Peyer's patch (tissue), 4 donors: ENCODE data around the gene ZNF697. TPM values are rescaled to one million over a fixed set of nuclear protein-coding genes. Genes with fewer than 3 reads are reported as not detected.
"Not testable (repeated sequence)": the region's sequence is repeated elsewhere in the genome, so short reads cannot be mapped to it uniquely, and the experiment has no call there.

Source experiments
- DNase-seq, 3 donors: peaks; one replicate each; pipeline ENCODE4 v3.0.0-alpha.2; 2017 to 2019
- H3K27ac ChIP-seq, 4 donors: fragments of 200-600 bp; sonication (generic); one replicate each; pipeline ENCODE4 v1.5.1; 2016 to 2019
- H3K27me3 ChIP-seq, 2 donors: fragments of 200-600 bp; sonication (generic); one replicate each; pipeline ENCODE4 v1.5.1; 2019
- H3K36me3 ChIP-seq, 3 donors: fragments of 200-600 bp; sonication (generic); one replicate each; pipeline ENCODE4 v1.5.1; 2016 to 2019
- H3K4me1 ChIP-seq, 4 donors: fragments of 200-600 bp; sonication (generic); one replicate each; pipeline ENCODE4 v1.5.1; 2016 to 2019
- H3K4me3 ChIP-seq, 4 donors: fragments of 200-600 bp; sonication (generic); 1 replicate in 3 of 4; 2 replicates in 1 of 4; pipeline ENCODE4 v1.5.1; 2016 to 2019; ENCODE audit warnings: mild to moderate bottlenecking in 1 of 4
- H3K9me3 ChIP-seq, 4 donors: fragments of 200-600 bp; sonication (generic); one replicate each; pipeline ENCODE4 v1.5.1; 2016 to 2019; ENCODE audit warnings: mild to moderate bottlenecking in 1 of 4
- POLR2A ChIP-seq, 2 donors: fragments of 450-650 bp; IDR thresholded peaks; one replicate each; pipeline ENCODE4 v1.5.1; 2017; ENCODE audit warnings: antibody characterized with exemption in 2 of 2, mild to moderate bottlenecking in 2 of 2, moderate library complexity in 2 of 2
- total RNA-seq, 4 donors: library from RNA; depleted of rRNA; stranded (reverse); fragments of >200 nt; gene quantifications; one replicate each; pipeline ENCODE4 v1.1.0, GENCODE V29; 2016
- TF ChIP-seq, protein P1 (sequence below), 6 experiments: fragments of 450-650 bp in 4 of 6; fragments of 200-600 bp in 2 of 6; sonication (generic) in 1 of 6; IDR thresholded peaks; one replicate each; pipeline ENCODE4 v1.5.1; 2017 to 2019; ENCODE audit warnings: antibody characterized with exemption in 6 of 6, mild to moderate bottlenecking in 3 of 6, moderate library complexity in 1 of 6

ZNF697 gene
- total RNA-seq, 4 donors from 2014 or later = 4.4 to 6.3 (median 5.0) TPM

GRCh38 chr1:119603695-119604094, 44.4 kb downstream of the ZNF697 start:
- DNase-seq = no peak
- TF ChIP-seq POLR2A (IDR thresholded peaks at IDR 0.05) = no peak
- TF ChIP-seq, protein P1, sequence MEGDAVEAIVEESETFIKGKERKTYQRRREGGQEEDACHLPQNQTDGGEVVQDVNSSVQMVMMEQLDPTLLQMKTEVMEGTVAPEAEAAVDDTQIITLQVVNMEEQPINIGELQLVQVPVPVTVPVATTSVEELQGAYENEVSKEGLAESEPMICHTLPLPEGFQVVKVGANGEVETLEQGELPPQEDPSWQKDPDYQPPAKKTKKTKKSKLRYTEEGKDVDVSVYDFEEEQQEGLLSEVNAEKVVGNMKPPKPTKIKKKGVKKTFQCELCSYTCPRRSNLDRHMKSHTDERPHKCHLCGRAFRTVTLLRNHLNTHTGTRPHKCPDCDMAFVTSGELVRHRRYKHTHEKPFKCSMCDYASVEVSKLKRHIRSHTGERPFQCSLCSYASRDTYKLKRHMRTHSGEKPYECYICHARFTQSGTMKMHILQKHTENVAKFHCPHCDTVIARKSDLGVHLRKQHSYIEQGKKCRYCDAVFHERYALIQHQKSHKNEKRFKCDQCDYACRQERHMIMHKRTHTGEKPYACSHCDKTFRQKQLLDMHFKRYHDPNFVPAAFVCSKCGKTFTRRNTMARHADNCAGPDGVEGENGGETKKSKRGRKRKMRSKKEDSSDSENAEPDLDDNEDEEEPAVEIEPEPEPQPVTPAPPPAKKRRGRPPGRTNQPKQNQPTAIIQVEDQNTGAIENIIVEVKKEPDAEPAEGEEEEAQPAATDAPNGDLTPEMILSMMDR (IDR thresholded peaks at IDR 0.05) = no peak
- Histone ChIP-seq H3K9me3 (no peaks in the 10 kb centered on the region), H3K4me1 (no peaks in the 10 kb centered on the region), H3K36me3 (no peaks in the 10 kb centered on the region), H3K27me3 (no peaks in the 10 kb centered on the region), H3K27ac (no peak overlapping the region), H3K4me3 (no peak overlapping the region)

DNA sequence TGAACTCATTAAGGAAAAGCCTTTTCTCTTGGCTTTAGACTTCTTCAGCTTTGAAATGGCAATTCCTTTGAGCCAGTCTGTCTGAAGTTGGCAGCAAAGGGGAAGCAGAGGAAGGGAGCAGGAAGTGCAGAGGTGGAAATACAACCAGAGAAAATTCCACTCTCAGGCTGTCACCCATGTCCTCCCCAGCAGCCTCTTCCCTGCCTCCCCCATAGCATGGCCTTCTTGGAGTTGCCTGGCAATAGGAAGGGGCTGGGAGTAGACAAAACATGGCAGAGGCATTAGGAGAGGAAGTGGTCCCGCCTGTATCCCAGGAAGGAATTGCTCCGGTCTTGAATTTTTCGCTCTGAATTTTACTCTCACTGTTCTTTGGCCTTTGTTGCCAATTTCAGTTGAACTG, 44.8 kb downstream of the ZNF697 start:
- not testable (repeated sequence) for H3K36me3 ChIP-seq, DNase-seq, H3K4me3 ChIP-seq, H3K27ac ChIP-seq, H3K27me3 ChIP-seq, H3K4me1 ChIP-seq, H3K9me3 ChIP-seq

DNA sequence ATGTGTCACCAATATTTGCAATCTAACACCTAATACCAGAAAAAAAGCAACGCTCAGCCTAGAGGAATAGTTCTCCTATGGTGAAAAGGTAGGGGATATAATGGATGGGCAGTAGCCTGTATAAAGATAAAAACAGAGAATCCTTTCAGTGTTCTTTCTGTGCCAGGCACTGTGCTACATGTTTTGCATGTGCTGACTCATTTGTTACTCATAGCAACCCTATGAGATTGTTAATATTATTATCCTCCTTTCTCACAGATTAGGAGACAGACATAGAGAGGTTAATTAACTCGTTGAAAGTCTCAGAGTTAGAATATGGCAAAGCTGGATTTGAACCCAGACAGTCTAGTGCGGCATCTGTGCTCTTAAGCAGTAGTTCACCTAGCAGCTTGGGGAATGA, 45.3 kb downstream of the ZNF697 start:
- H3K36me3 ChIP-seq, H3K27me3 ChIP-seq, DNase-seq, H3K4me3 ChIP-seq, H3K27ac ChIP-seq, H3K4me1 ChIP-seq, H3K9me3 ChIP-seq: not testable (repeated sequence)

- H3K4me3 ChIP-seq = no peak overlapping the region
- TF ChIP-seq POLR2A (IDR thresholded peaks at IDR 0.05) = no peak
- TF ChIP-seq, protein P1 (IDR thresholded peaks at IDR 0.05) = no peak
- no peaks in the 10 kb centered on the region for H3K27me3 ChIP-seq
- DNase-seq = no peak
- no peaks in the 10 kb centered on the region for H3K9me3 ChIP-seq
- no peaks in the 10 kb centered on the region for H3K36me3 ChIP-seq
- no peak overlapping the region for H3K27ac ChIP-seq
- H3K4me1 ChIP-seq = no peaks in the 10 kb centered on the region
Measured at GRCh38 chr1:119602169-119602568, 45.9 kb downstream of the ZNF697 start.

GRCh38 chr1:119600976-119601375, 47.1 kb downstream of the ZNF697 start:
- no peaks in the 10 kb centered on the region for H3K4me1 ChIP-seq
- no peaks in the 10 kb centered on the region for H3K27me3 ChIP-seq
- no peak for DNase-seq
- no peak overlapping the region for H3K4me3 ChIP-seq
- no peak for TF ChIP-seq POLR2A (IDR thresholded peaks at IDR 0.05)
- TF ChIP-seq, protein P1 (IDR thresholded peaks at IDR 0.05) = no peak
- H3K36me3 ChIP-seq = no peaks in the 10 kb centered on the region
- no peaks in the 10 kb centered on the region for H3K9me3 ChIP-seq
- no peak overlapping the region for H3K27ac ChIP-seq

DNA sequence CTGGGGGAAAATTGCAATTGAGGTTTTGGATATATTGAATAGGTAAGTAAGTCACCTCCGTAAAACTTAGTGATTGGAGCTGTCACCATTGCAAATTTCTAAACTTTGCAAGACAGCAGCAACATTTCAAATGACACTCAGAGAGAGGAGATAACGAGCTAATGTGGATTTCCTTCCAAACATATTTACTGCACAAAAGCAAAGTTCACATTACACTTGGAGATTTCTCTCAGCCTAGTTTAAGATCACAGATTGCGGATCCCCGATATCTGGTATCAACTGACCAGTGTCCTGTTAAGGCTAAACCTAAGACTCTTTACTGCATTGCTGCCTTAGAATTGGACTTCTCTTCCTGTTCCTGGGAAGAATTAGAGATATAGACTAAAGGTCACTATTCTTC, 47.5 kb downstream of the ZNF697 start:
- H3K9me3 ChIP-seq = no peaks in the 10 kb centered on the region
- no peak for TF ChIP-seq POLR2A (IDR thresholded peaks at IDR 0.05)
- TF ChIP-seq, protein P1 (IDR thresholded peaks at IDR 0.05) = no peak
- H3K4me3 ChIP-seq = no peak overlapping the region
- DNase-seq = no peak
- H3K27ac ChIP-seq = no peak overlapping the region
- H3K4me1 ChIP-seq = no peaks in the 10 kb centered on the region
- no peaks in the 10 kb centered on the region for H3K36me3 ChIP-seq
- no peaks in the 10 kb centered on the region for H3K27me3 ChIP-seq

GRCh38 chr1:119595606-119596005, 52.5 kb downstream of the ZNF697 start:
- H3K27ac ChIP-seq = no peak overlapping the region
- no peak overlapping the region for H3K4me3 ChIP-seq
- H3K36me3 ChIP-seq = no peaks in the 10 kb centered on the region
- no peak for DNase-seq
- H3K4me1 ChIP-seq = no peaks in the 10 kb centered on the region
- H3K27me3 ChIP-seq = no peaks in the 10 kb centered on the region
- TF ChIP-seq, protein P1 (IDR thresholded peaks at IDR 0.05) = no peak
- TF ChIP-seq POLR2A (IDR thresholded peaks at IDR 0.05) = no peak
- H3K9me3 ChIP-seq = no peaks in the 10 kb centered on the region
